ENCODE measurements around the gene CLHC1.

DNA sequence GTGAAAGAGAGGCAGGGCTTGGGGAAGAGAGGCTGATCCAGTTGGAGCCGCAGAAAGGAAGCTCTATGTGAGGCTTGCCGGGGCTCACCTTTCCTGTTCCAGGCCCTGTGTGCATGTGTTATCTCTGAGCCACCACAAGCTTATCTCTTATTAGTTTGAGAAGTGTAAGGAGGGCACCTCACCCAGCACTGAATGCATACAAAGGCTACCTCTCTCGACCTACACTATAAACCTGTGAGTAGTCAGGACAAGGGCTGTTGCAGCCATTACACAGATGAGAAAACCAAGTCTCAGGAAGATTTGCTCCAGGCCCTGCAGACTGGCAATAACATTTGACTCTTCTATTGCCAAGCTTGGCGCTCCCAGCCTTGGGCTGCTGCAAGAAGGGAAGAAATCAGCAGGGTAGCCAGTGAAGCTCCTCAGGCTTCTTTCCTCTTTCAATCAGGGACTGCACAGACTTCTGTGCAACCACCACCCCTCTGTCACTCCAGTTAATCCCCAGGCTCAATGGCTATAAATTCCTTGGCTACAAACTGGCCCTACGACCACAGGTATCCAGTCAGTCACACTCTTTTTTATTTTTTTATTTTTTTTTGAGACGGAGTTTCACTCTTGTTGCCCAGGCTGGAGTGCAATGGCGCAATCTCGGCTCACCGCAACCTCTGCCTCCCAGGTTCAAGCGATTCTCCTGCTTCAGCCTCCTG is 73.8 kb downstream of the CLHC1 start:
- TF ChIP-seq, protein P1, sequence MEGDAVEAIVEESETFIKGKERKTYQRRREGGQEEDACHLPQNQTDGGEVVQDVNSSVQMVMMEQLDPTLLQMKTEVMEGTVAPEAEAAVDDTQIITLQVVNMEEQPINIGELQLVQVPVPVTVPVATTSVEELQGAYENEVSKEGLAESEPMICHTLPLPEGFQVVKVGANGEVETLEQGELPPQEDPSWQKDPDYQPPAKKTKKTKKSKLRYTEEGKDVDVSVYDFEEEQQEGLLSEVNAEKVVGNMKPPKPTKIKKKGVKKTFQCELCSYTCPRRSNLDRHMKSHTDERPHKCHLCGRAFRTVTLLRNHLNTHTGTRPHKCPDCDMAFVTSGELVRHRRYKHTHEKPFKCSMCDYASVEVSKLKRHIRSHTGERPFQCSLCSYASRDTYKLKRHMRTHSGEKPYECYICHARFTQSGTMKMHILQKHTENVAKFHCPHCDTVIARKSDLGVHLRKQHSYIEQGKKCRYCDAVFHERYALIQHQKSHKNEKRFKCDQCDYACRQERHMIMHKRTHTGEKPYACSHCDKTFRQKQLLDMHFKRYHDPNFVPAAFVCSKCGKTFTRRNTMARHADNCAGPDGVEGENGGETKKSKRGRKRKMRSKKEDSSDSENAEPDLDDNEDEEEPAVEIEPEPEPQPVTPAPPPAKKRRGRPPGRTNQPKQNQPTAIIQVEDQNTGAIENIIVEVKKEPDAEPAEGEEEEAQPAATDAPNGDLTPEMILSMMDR (IDR thresholded peaks at IDR 0.05; ENCODE audit: poor library complexity), result no peak
- no peak for TF ChIP-seq EZH2phosphoT487 (IDR thresholded peaks at IDR 0.05; ENCODE audit: low read depth, severe bottlenecking, unreplicated experiment)
